Adrenal gland (tissue), 5 donors: ENCODE measurements around the gene CAB39L.

Experiments used
- CTCF ChIP-seq, 6 experiments: fragments of 450-650 bp in 4 of 6; fragments of 200-600 bp in 2 of 6; sonication (generic) in 1 of 6; IDR thresholded peaks; 1 replicate in 5 of 6; 2 replicates in 1 of 6; pipeline versions ENCODE4 v1.5.1 to v1.8.0; 2016 to 2021; ENCODE audit warnings: antibody characterized with exemption in 6 of 6, mild to moderate bottlenecking in 2 of 6, moderate library complexity in 1 of 6
- POLR2A ChIP-seq, 2 donors: fragments of 450-650 bp; IDR thresholded peaks; one replicate each; pipeline ENCODE4 v1.6.1; 2017; ENCODE audit warnings: antibody characterized with exemption in 2 of 2, mild to moderate bottlenecking in 2 of 2, moderate library complexity in 1 of 2
- donor health status: DM: no; HTN: no; CAD: no.

GRCh38 chr13:49368688-49369087 is 75.2 kb downstream of the CAB39L start:
- TF ChIP-seq CTCF (IDR thresholded peaks at IDR 0.05) (no peak), POLR2A (IDR thresholded peaks at IDR 0.05) (no peak)
